ENCODE results near the gene CBX1.

The CBX1 gene

GRCh38 chr17:48028736-48029135 is 72.5 kb downstream of the CBX1 start:
- no peak overlapping the region for H3K4me3 ChIP-seq
- H3K9me3 ChIP-seq = no peaks in the 10 kb centered on the region
- peaks cover 23% of the 10 kb centered on the region for H3K4me1 ChIP-seq
- H3K27me3 ChIP-seq (ENCODE audit: low read depth) = no peaks in the 10 kb centered on the region
- no peak for DNase-seq (ENCODE audit: low spot score in 2 of 2)
- no peaks in the 10 kb centered on the region for H3K36me3 ChIP-seq (replicated peaks)
- in situ Hi-C loops (cut with MboI; ENCODE audit: low sequenced_read_pairs) = loop anchor here (5.0 kb wide), 3 partner anchors 39 to 594 kb away; no protein-coding TSS in a partner anchor

- Histone ChIP-seq H3K27me3 (ENCODE audit: low read depth) (no peaks in the 10 kb centered on the region), H3K4me1 (peaks cover 30% of the 10 kb centered on the region), H3K4me3 (no peak overlapping the region), H3K36me3 (replicated peaks) (no peaks in the 10 kb centered on the region), H3K9me3 (no peaks in the 10 kb centered on the region)
- DNase-seq (ENCODE audit: low spot score in 2 of 2) = no peak
- in situ Hi-C loops (cut with MboI; ENCODE audit: low sequenced_read_pairs) = loop anchor here (5.0 kb wide), 3 partner anchors 40 to 595 kb away; no protein-coding TSS in a partner anchor
Observed at GRCh38 chr17:48027322-48027981, 73.8 kb downstream of the CBX1 start.

DNA sequence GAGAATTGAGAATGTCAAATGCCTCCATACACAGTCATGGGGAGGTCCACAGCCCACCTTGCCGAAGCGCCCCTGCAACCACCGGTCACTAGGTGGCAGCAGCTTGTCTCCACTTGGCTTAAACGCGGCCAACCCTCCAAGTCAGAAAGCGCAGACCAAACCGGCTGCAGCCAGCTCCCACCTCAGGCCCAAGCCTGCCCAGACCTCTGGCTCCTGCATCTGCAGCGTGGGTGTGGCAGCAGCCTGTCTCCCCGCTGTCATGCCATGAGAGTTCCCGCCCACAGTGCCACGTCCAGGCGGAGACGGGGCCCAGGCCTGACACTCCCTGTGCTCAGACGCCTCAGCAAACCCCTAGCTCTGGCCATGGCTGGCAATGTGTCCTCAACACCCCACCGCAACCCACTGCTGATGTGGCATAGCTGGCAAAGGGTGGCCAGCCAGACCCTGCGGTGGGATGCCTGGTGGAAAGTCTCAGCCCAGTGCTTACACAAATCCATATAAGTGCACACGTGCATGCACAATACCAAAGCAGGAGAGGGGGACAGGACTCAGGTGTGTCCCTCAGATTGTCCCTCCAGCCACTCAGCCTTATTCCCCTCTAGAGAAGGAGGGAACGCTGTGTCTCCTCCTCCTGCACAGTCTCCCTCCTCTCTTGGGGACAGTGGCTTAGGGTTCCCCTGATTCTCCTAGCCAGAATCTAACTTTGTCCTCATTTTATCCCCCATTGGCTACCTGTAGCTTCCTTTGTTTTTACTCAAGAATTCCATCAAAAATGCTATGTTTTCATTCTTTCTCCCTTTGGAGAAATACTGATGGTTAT is 74.6 kb downstream of the CBX1 start:
- H3K27me3 ChIP-seq (ENCODE audit: low read depth) = no peaks in the 10 kb centered on the region
- in situ Hi-C loops (cut with MboI; ENCODE audit: low sequenced_read_pairs) = loop anchor here (5.0 kb wide), 3 partner anchors 41 to 596 kb away; no protein-coding TSS in a partner anchor
- peak; percentile 89 to 96 for DNase-seq (ENCODE audit: low spot score in 2 of 2)
- no peaks in the 10 kb centered on the region for H3K9me3 ChIP-seq
- no peak overlapping the region for H3K4me3 ChIP-seq
- H3K4me1 ChIP-seq = peaks cover 30% of the 10 kb centered on the region
- H3K36me3 ChIP-seq (replicated peaks) = no peaks in the 10 kb centered on the region

- no peaks in the 10 kb centered on the region for H3K9me3 ChIP-seq
- in situ Hi-C loops (cut with MboI; ENCODE audit: low sequenced_read_pairs) = loop anchor here (5.0 kb wide), 3 partner anchors 41 to 596 kb away; no protein-coding TSS in a partner anchor
- H3K4me3 ChIP-seq = peak overlapping the region; percentile 26
- H3K4me1 ChIP-seq = peaks cover 30% of the 10 kb centered on the region
- H3K36me3 ChIP-seq (replicated peaks) = no peaks in the 10 kb centered on the region
- no peaks in the 10 kb centered on the region for H3K27me3 ChIP-seq (ENCODE audit: low read depth)
- DNase-seq (ENCODE audit: low spot score in 2 of 2) = peak in 1 of 2 experiments; percentile 53
Observed at GRCh38 chr17:48025904-48026501, 75.3 kb downstream of the CBX1 start.

- peak; percentile 94 to 99 for DNase-seq (ENCODE audit: low spot score in 2 of 2)
- no peaks in the 10 kb centered on the region for H3K27me3 ChIP-seq (ENCODE audit: low read depth)
- no peaks in the 10 kb centered on the region for H3K9me3 ChIP-seq
- peaks cover 30% of the 10 kb centered on the region for H3K4me1 ChIP-seq
- peak overlapping the region; percentile 26 for H3K4me3 ChIP-seq
- no peaks in the 10 kb centered on the region for H3K36me3 ChIP-seq (replicated peaks)
- in situ Hi-C loops (cut with MboI; ENCODE audit: low sequenced_read_pairs) = loop anchor here (5.0 kb wide), 3 partner anchors 42 to 597 kb away; no protein-coding TSS in a partner anchor
Observed at GRCh38 chr17:48025040-48025903, 76.0 kb downstream of the CBX1 start.

DNA sequence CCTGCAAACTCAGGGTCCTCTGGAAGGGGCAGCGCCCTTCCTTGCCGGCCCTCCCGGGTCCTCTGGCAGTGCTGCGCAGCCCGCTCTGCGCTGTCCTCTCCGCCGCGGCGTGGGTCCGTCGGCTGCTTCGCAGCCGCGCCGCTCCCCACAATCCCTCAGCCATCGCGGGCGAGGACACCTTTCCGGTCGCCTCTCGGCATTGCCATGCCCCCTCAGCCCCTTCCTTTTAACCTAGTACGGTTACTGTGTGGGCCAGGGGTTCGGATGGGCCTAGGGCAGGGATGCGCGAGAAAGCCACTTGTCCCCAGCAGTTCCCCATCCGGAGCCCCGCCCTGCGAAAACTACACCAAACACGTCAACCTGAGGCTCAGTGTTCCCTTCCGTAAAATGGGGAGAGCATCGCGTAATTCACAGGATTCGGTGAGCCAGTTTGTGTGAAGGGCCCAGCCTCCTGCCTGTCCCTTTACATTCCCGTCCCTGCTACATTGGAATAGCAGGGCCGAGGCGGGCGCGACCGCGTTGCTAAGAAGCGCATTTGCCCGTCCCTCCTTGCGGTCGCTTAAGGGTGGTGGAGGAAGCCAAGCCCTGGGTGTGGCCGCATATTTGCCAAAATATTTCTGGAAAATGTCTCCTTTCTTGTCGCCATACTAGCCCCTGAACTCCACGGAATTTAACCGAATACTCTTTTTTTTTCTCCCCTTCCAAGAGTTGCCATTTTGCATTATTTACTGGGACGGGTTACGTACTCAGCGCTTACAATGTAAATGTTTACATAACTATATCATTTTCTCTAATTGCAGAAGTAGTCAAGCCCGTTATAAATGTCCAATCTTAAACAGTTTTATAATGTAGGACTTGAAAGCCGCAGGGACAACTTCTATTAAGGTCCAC is 76.9 kb downstream of the CBX1 start:
- in situ Hi-C loops (cut with MboI; ENCODE audit: low sequenced_read_pairs) = loop anchor here (5.0 kb wide), 3 partner anchors 43 to 598 kb away; no protein-coding TSS in a partner anchor
- peak; percentile 50 to 74 for DNase-seq (ENCODE audit: low spot score in 2 of 2)

DNA sequence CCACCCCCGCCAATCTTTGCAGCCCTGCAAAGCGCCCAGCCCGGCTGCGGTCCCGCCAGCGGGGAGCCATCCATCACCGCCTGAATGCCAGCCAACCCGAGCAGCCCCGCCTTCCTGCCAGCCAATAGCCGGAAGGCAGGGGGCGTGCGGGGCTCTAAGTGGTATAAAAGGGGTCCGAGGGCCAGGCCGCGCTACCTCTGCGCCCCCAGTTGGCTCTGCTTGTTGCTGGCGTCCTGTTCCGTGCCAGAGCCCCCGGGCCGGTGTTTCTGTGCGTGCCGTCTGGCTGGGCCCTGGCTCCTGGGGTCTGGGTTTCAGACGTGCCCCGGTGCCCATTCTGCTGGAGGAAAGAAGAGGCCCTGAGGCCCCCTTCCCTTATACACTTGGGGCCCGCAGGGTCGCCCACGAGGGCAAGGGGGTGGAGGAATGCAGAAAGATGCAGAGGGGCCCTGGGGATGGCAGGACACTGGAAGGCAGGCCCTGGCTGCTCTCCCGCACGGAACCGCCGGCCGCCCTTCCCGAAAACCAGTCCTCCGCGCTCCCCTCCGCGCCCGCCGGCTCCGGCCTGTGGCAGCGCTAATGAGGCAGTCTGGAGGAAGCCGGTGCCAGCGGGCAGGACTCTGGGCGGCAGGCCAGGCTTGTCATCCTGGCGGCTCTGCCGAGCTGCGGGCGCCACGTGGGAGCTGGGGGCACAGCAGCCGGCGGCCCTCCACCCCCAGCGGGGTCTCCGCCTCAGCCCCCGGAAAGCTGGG is 77.7 kb downstream of the CBX1 start:
- no peaks in the 10 kb centered on the region for H3K9me3 ChIP-seq
- H3K36me3 ChIP-seq (replicated peaks) = no peaks in the 10 kb centered on the region
- in situ Hi-C loops (cut with MboI; ENCODE audit: low sequenced_read_pairs) = no loop called here
- peaks cover 30% of the 10 kb centered on the region for H3K4me1 ChIP-seq
- H3K27me3 ChIP-seq (ENCODE audit: low read depth) = no peaks in the 10 kb centered on the region
- DNase-seq (ENCODE audit: low spot score in 2 of 2) = peak; percentile 69 to 89
- peak overlapping the region; percentile 24 for H3K4me3 ChIP-seq

More for the DNA sequence above, 76.9 kb downstream of the CBX1 start:
- H3K36me3 ChIP-seq (replicated peaks) = no peaks in the 10 kb centered on the region
- H3K4me3 ChIP-seq = peak overlapping the region; percentile 24
- no peaks in the 10 kb centered on the region for H3K9me3 ChIP-seq
- peaks cover 30% of the 10 kb centered on the region for H3K4me1 ChIP-seq
- no peaks in the 10 kb centered on the region for H3K27me3 ChIP-seq (ENCODE audit: low read depth)

DNA sequence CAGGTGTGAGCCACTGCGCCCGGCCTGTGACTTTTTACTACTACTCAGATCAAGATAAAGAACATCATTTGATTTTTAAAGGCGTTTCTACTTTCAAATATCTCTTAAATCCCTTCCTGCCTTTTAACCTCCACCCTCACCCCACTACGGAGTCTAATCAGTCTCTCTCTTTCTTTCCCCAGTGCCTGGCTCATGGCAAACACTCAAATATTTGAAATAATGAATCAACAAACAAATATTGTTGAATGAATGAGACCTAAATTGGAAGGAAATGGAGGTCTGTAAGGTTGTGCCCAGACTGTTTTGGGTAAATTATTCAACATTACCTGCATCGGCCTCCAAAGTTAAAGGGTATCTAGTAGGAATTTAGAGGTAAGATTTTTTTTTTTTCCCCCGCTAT is 78.4 kb downstream of the CBX1 start:
- no peak for DNase-seq (ENCODE audit: low spot score in 2 of 2)
- Histone ChIP-seq H3K4me1 (peaks cover 30% of the 10 kb centered on the region), H3K36me3 (replicated peaks) (no peaks in the 10 kb centered on the region), H3K4me3 (no peak overlapping the region; the same call in 1 of the 2 replicates), H3K27me3 (ENCODE audit: low read depth) (no peaks in the 10 kb centered on the region), H3K9me3 (no peaks in the 10 kb centered on the region)
- in situ Hi-C loops (cut with MboI; ENCODE audit: low sequenced_read_pairs) = no loop called here

GRCh38 chr17:48021934-48022333 is 79.3 kb downstream of the CBX1 start:
- no peak for DNase-seq (ENCODE audit: low spot score in 2 of 2)
- Histone ChIP-seq H3K4me1 (peaks cover 29% of the 10 kb centered on the region), H3K27me3 (ENCODE audit: low read depth) (no peaks in the 10 kb centered on the region)

More at GRCh38 chr17:48021934-48022333, 79.3 kb downstream of the CBX1 start:
- no peaks in the 10 kb centered on the region for H3K9me3 ChIP-seq
- H3K4me3 ChIP-seq = no peak overlapping the region
- H3K36me3 ChIP-seq (replicated peaks) = no peaks in the 10 kb centered on the region
- in situ Hi-C loops (cut with MboI; ENCODE audit: low sequenced_read_pairs) = no loop called here
